ENCODE measurements around the gene KCNG2.

- TF ChIP-seq EZH2 (IDR thresholded peaks at IDR 0.05; ENCODE audit: borderline replicate concordance, insufficient read depth, low read length, poor library complexity, severe bottlenecking) (no peak), CTCF (IDR thresholded peaks at IDR 0.05; ENCODE audit: poor library complexity, severe bottlenecking) (no peak), POLR2AphosphoS5 (IDR thresholded peaks at IDR 0.05) (no peak), REST (IDR thresholded peaks at IDR 0.05; ENCODE audit: borderline replicate concordance) (no peak), SMC3 (conservative IDR thresholded peaks at IDR 0.05; ENCODE audit: poor library complexity) (no peak), RAD21 (conservative IDR thresholded peaks at IDR 0.05) (no peak)
These were observed 2.3 kb upstream of the KCNG2 start for GRCh38 chr18:79795446-79795845.
